Activated naive CD4-positive, alpha-beta T cell treated with anti-CD3 and anti-CD28 coated beads for 36 hours (primary cell): Measurements from ENCODE around the gene TAS2R30. TPM values are rescaled to one million over a fixed set of nuclear protein-coding genes. Genes with fewer than 3 reads are reported as not detected.
"Not testable (repeated sequence)": the region's sequence is repeated elsewhere in the genome, so short reads cannot be mapped to it uniquely, and the experiment has no call there.

Experiments used
- CTCF ChIA-PET: fragments of 350-600 bp; sonication (Branson Sonifier 250); formaldehyde crosslinking; loops from one replicate; lab custom pipeline; 2021; ENCODE audit warnings: antibody characterized with exemption; lab: Charles Lee
- DNase-seq: peaks from one replicate; pipeline ENCODE4 v3.0.0-alpha.2; 2020
- H3K27ac Mint-ChIP-seq: one replicate; pipeline ENCODE4 v1.8.0; 2021; ENCODE audit warnings: mild to moderate bottlenecking, mixed read lengths
- H3K27me3 Mint-ChIP-seq: one replicate; pipeline ENCODE4 v1.8.0; 2021; ENCODE audit warnings: low read depth, mixed read lengths
- H3K36me3 Mint-ChIP-seq: one replicate; pipeline ENCODE4 v1.8.0; 2021; ENCODE audit warnings: low read depth, mixed read lengths
- H3K4me1 Mint-ChIP-seq: one replicate; pipeline ENCODE4 v1.8.0; 2021; ENCODE audit warnings: low read depth, mixed read lengths
- H3K4me3 Mint-ChIP-seq: one replicate; pipeline ENCODE4 v1.8.0; 2021; ENCODE audit warnings: mild to moderate bottlenecking, moderate library complexity, mixed read lengths
- H3K9me3 Mint-ChIP-seq: one replicate; pipeline ENCODE4 v1.8.0; 2021; ENCODE audit warnings: mixed read lengths
- intact Hi-C: fragments of 100-400 bp; cut with micrococcal nuclease; formaldehyde crosslinking; loops from one replicate; pipeline ENCODE4 v1.15.1; 2023
- total RNA-seq, 2 experiments: library from RNA; stranded (reverse); gene quantifications; one replicate each; pipeline ENCODE4 v1.2.3, GENCODE V29; 2021

Gene TAS2R30
- total RNA-seq, 2 experiments from 2014 or later, result 1.5 to 1.6 TPM

GRCh38 chr12:11108862-11109261 is 25.6 kb downstream of the TAS2R30 start:
- Mint-ChIP-seq H3K9me3 (peaks cover 39% of the 10 kb centered on the region), H3K27ac (no peak overlapping the region), H3K36me3 (peaks cover 72% of the 10 kb centered on the region), H3K4me1 (peaks cover 28% of the 10 kb centered on the region), H3K4me3 (no peak overlapping the region), H3K27me3 (no peaks in the 10 kb centered on the region)
- intact Hi-C loops, result no loop called here
- CTCF ChIA-PET, result no interaction called here
- no peak for DNase-seq

GRCh38 chr12:11107719-11108118 is 26.7 kb downstream of the TAS2R30 start:
- Mint-ChIP-seq H3K27ac (no peak overlapping the region), H3K9me3 (peaks cover 34% of the 10 kb centered on the region), H3K36me3 (peaks cover 69% of the 10 kb centered on the region), H3K4me1 (peaks cover 26% of the 10 kb centered on the region), H3K27me3 (no peaks in the 10 kb centered on the region), H3K4me3 (no peak overlapping the region)
- no peak for DNase-seq
- intact Hi-C loops, result no loop called here
- CTCF ChIA-PET, result no interaction called here

GRCh38 chr12:11106288-11106687 is 28.2 kb downstream of the TAS2R30 start:
- no peak for DNase-seq
- peaks cover 24% of the 10 kb centered on the region for H3K9me3 Mint-ChIP-seq
- no peak overlapping the region for H3K4me3 Mint-ChIP-seq
- peaks cover 21% of the 10 kb centered on the region for H3K4me1 Mint-ChIP-seq
- no peak overlapping the region for H3K27ac Mint-ChIP-seq
- H3K27me3 Mint-ChIP-seq, result no peaks in the 10 kb centered on the region
- intact Hi-C loops, result no loop called here
- H3K36me3 Mint-ChIP-seq, result peaks cover 60% of the 10 kb centered on the region
- CTCF ChIA-PET, result no interaction called here

GRCh38 chr12:11105546-11105945 is 28.9 kb downstream of the TAS2R30 start:
- Mint-ChIP-seq H3K4me1 (peaks cover 13% of the 10 kb centered on the region), H3K27me3 (no peaks in the 10 kb centered on the region), H3K27ac (no peak overlapping the region), H3K9me3 (peaks cover 17% of the 10 kb centered on the region), H3K36me3 (peaks cover 55% of the 10 kb centered on the region), H3K4me3 (no peak overlapping the region)
- CTCF ChIA-PET, result no interaction called here
- intact Hi-C loops, result no loop called here
- DNase-seq, result no peak

GRCh38 chr12:11094910-11095309 is 39.5 kb downstream of the TAS2R30 start:
- intact Hi-C loops, CTCF ChIA-PET: not testable (repeated sequence)
- peaks cover 19% of the 10 kb centered on the region for H3K36me3 Mint-ChIP-seq

GRCh38 chr12:11092128-11092527 is 42.3 kb downstream of the TAS2R30 start, which contains the start of gene TAS2R43:
Gene TAS2R43 (minus strand): TSS chr12:11092313. CDS start chr12:11092229, 84 bp downstream.
- no peak for DNase-seq
- Mint-ChIP-seq H3K27me3 (no peaks in the 10 kb centered on the region), H3K4me1 (peaks cover 2% of the 10 kb centered on the region), H3K4me3 (no peak within 1 kb of the TSS), H3K27ac (no peak within 1 kb of the TSS), H3K9me3 (no peaks in the 10 kb centered on the region), H3K36me3 (peaks cover 7% of the 10 kb centered on the region)
- intact Hi-C loops, result no loop called here
- CTCF ChIA-PET, result no interaction called here

More at GRCh38 chr12:11094910-11095309, 39.5 kb downstream of the TAS2R30 start:
- H3K4me1 Mint-ChIP-seq, H3K9me3 Mint-ChIP-seq, H3K27ac Mint-ChIP-seq, H3K4me3 Mint-ChIP-seq, H3K27me3 Mint-ChIP-seq, DNase-seq: not testable (repeated sequence)

GRCh38 chr12:11089246-11089645 is 45.2 kb downstream of the TAS2R30 start:
- DNase-seq, result no peak
- no peaks in the 10 kb centered on the region for H3K27me3 Mint-ChIP-seq
- H3K36me3 Mint-ChIP-seq, result peaks cover 9% of the 10 kb centered on the region
- no peak overlapping the region for H3K27ac Mint-ChIP-seq
- peaks cover 8% of the 10 kb centered on the region for H3K4me1 Mint-ChIP-seq
- H3K9me3 Mint-ChIP-seq, result no peaks in the 10 kb centered on the region
- intact Hi-C loops, result no loop called here
- no peak overlapping the region for H3K4me3 Mint-ChIP-seq
- CTCF ChIA-PET, result no interaction called here

GRCh38 chr12:11085419-11085818 is 49.0 kb downstream of the TAS2R30 start:
- Mint-ChIP-seq H3K27ac (no peak overlapping the region), H3K27me3 (no peaks in the 10 kb centered on the region), H3K4me1 (peaks cover 5% of the 10 kb centered on the region), H3K9me3 (peaks cover 8% of the 10 kb centered on the region), H3K4me3 (no peak overlapping the region), H3K36me3 (peaks cover 15% of the 10 kb centered on the region)
- intact Hi-C loops, result no loop called here
- CTCF ChIA-PET, result no interaction called here
- peak; percentile 21 for DNase-seq

Other genes starting within 250 kb of the TAS2R30 start
- gene TAS2R13, start 225.1 kb downstream of the TAS2R30 start, total RNA-seq, result under 1 TPM in 1 of 2 experiments, not detected in 1; 0.17 TPM
- gene PRH2, start 205.4 kb downstream of the TAS2R30 start, total RNA-seq, result not detected
- under 1 TPM; 0.36 to 0.49 TPM for gene TAS2R14, start 195.4 kb downstream of the TAS2R30 start, total RNA-seq
- gene TAS2R50, start 147.7 kb downstream of the TAS2R30 start, total RNA-seq, result under 1 TPM in 1 of 2 experiments, not detected in 1; 0.36 TPM
- gene TAS2R20, start 136.3 kb downstream of the TAS2R30 start, total RNA-seq, result under 1 TPM; 0.54 to 0.60 TPM
- under 1 TPM; 0.77 to 0.98 TPM for gene TAS2R19, start 112.0 kb downstream of the TAS2R30 start, total RNA-seq
- gene TAS2R31, start 103.2 kb downstream of the TAS2R30 start, total RNA-seq, result 1 to 10 TPM; 1.1 to 1.4 TPM
- under 1 TPM; 0.27 to 0.31 TPM for gene TAS2R46, start 72.3 kb downstream of the TAS2R30 start, total RNA-seq
- under 1 TPM in 1 of 2 experiments, not detected in 1; 0.26 TPM for gene TAS2R43, start 42.3 kb downstream of the TAS2R30 start, total RNA-seq
- 1 to 10 TPM; 5.0 to 5.6 TPM for gene SMIM10L1, start 36.5 kb upstream of the TAS2R30 start, total RNA-seq
- not detected for gene TAS2R42, start 52.3 kb upstream of the TAS2R30 start, total RNA-seq
- gene PRB3, start 135.1 kb upstream of the TAS2R30 start, total RNA-seq, result not detected
- not detected for gene PRB4, start 175.8 kb upstream of the TAS2R30 start, total RNA-seq